ENCODE data around the gene MAP1LC3C.

The MAP1LC3C gene

DNA sequence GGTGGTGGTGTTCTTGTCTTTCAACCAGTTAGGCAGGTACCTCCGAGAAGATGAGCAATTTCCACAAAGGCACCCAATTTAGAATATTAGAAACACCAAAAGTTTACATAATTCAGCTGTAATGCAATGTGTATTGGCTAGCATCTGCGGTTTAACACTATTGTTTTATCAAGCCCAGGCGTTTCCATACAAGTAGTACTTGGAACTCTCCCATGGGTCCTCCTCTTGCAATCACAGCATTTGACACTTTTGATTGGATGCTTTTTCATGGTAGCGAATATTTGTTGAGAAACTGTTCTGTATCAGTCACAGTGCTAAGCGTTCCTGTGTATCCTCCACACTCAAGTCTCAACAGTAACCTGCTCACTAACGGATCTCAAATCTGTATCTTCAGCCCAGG lies 20.1 kb upstream of the MAP1LC3C start:
- H3K4me3 ChIP-seq, result no peak overlapping the region
- H3K27ac ChIP-seq, result no peak overlapping the region
- TF ChIP-seq, protein P1, sequence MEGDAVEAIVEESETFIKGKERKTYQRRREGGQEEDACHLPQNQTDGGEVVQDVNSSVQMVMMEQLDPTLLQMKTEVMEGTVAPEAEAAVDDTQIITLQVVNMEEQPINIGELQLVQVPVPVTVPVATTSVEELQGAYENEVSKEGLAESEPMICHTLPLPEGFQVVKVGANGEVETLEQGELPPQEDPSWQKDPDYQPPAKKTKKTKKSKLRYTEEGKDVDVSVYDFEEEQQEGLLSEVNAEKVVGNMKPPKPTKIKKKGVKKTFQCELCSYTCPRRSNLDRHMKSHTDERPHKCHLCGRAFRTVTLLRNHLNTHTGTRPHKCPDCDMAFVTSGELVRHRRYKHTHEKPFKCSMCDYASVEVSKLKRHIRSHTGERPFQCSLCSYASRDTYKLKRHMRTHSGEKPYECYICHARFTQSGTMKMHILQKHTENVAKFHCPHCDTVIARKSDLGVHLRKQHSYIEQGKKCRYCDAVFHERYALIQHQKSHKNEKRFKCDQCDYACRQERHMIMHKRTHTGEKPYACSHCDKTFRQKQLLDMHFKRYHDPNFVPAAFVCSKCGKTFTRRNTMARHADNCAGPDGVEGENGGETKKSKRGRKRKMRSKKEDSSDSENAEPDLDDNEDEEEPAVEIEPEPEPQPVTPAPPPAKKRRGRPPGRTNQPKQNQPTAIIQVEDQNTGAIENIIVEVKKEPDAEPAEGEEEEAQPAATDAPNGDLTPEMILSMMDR (IDR thresholded peaks at IDR 0.05), result no peak
- DNase-seq (ENCODE audit: low spot score), result no peak

DNA sequence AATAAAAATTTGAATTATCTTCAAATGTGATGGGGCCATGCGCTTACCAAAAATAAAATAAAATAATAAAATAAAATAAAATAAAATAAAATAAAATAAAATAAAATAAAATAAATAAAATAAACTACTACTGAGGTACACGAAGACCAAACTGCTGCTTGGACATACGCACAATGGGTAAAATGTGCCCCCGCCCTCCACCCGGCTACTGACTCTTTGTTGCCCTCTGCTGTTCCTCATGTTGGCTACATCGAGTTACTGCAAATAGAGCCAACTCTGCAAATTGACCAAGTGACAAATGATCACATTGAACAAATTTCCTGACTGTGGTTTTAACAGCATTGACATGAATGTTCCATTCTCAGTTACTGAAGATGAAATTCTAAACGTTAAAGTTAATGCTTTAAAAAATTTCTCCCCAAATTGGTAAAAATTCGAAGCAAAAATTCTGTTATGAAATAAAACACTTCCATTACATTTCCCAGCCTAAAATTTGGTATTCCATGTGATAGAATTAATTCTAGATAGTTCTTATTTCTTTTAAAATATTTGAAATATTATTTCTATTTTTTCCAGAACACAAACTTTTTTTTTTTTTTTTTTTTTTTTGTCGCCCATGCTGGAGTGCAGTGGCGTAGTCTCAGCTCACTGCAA lies 18.8 kb upstream of the MAP1LC3C start:
- TF ChIP-seq, protein P1 (IDR thresholded peaks at IDR 0.05), result no peak
- Histone ChIP-seq H3K27ac (no peak overlapping the region), H3K4me3 (no peak overlapping the region)
- DNase-seq (ENCODE audit: low spot score), result no peak

DNA sequence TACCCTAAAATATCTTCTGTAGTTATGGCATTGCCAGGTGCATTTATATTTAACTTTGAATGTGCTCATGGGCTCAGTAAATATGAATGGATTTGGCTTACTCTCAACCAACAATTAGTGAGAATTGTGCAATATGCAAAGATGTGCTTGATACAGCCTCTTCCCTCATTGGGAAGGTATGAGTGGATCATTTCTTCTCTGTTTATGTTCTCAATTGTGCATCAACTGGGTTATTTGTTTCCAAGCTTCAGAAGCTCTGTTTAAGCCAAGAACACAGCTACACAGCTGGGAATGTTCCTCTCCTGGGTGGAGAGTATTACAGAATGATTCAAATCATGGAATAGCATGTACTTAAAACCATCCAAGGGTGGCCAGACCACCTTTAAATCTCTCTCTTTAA lies 17.6 kb upstream of the MAP1LC3C start:
- TF ChIP-seq, protein P1 (IDR thresholded peaks at IDR 0.05), result no peak
- Histone ChIP-seq H3K27ac (no peak overlapping the region), H3K4me3 (no peak overlapping the region)
- DNase-seq (ENCODE audit: low spot score), result no peak

DNA sequence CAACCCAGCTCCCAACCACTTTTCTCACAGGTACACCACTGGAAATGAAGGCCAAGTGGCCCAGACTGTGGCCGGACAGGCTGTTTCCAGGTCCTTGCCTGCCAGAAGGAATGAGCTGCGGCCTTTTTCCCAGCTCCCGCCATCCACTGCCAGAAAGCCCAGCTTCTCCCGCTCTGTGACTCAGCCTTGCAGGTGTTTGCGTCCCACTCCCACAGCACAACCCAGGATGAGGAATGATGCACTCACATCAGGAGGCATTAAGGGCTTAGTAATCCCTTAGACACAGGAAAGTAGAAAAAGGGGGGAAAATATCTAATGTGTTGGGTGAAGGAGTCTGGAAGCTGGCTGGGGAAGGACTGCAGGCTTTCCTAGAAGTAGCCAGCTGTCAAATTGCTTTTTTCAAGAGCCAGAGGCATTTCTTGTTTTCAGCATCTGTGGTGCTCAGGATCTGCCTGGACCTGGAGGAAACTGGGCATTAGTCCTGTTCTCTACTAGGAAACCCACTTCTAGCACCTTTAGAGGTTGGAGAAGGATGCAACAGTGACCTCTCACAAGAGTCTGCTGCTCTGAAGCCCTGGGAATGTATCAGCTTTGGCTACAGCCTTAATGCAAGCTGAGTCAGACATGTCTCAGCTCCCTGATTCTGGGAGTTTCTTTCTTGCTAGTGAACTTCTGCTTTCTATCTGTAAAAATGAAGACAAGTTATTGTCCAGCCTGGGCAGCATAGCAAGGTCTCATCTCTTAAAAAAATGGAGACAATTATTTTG lies 13.2 kb upstream of the MAP1LC3C start:
- Histone ChIP-seq H3K27ac (no peak overlapping the region), H3K4me3 (no peak overlapping the region)
- TF ChIP-seq, protein P1 (IDR thresholded peaks at IDR 0.05), result no peak
- DNase-seq (ENCODE audit: low spot score), result no peak

DNA sequence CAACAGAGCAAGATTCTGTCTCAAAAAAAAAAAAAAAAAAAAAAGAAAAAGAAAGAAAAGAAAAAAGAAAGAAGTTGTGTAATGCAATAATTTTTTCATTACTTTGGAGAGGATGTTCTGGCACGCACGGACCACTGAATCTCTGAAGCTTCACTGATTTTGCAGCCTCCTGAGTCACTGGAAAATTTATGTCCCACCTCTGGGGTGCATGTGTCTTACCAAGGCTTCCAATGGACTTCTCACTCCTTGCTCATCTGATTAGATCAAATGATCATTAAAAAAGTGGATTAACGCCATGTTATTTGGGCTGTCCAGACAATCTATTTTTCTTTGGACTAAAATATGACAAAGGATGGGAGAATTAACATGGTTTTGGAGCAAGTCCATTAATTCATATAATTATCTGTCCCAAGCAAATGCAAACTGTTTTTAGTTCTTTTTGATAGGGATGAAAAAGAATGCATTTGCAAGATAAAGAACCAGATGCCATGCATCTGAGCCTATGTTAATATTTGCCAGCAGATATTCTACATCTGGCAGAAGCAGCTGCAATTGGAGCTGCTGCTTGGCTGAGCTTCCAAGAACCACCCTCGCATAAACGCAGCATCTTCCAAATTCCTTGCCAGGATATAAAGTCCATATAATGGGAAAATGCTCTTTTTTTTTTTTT lies 10.1 kb upstream of the MAP1LC3C start:
- no peak overlapping the region for H3K27ac ChIP-seq
- DNase-seq (ENCODE audit: low spot score), result no peak
- TF ChIP-seq, protein P1 (IDR thresholded peaks at IDR 0.05), result no peak

DNA sequence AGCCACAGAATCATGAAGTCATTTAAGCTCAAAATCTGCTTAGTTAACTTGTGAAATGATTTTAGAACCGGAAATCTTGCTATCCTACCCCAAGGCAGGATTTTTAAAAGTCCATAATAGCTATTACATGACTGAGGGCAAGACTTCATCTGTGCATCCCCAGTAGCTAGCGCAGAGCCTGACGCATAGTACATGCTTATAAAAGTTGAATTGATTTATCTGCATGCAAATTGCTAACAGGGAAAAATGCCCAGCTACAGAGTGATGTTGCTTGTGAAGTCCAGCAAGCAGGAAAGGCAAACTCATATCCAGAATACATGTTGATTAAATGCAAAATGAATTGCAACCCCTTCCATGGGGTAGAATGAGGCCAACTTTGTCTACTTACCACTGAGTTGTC lies 8.1 kb upstream of the MAP1LC3C start:
- H3K27ac ChIP-seq, result no peak overlapping the region
- no peak for DNase-seq (ENCODE audit: low spot score)
- TF ChIP-seq, protein P1 (IDR thresholded peaks at IDR 0.05), result no peak
- no peak overlapping the region for H3K4me3 ChIP-seq

More for the DNA sequence above, 10.1 kb upstream of the MAP1LC3C start:
- no peak overlapping the region for H3K4me3 ChIP-seq

Data from coronary artery (tissue), 2 donors.